Body of pancreas (tissue), 4 donors: Measurements from ENCODE around the gene UQCRC1.

Experiments
- CTCF ChIP-seq, 7 experiments: fragments of 450-650 bp in 4 of 7; fragments of 200-600 bp in 3 of 7; sonication (generic) in 3 of 7; IDR thresholded peaks; one replicate each; pipeline ENCODE4 v1.5.1; 2016 to 2019; ENCODE audit warnings: antibody characterized with exemption in 7 of 7
- POLR2A ChIP-seq, 3 donors: fragments of 450-650 bp; IDR thresholded peaks; one replicate each; pipeline ENCODE4 v1.6.1; 2016; ENCODE audit warnings: antibody characterized with exemption in 3 of 3, mild to moderate bottlenecking in 2 of 3

- no peak for TF ChIP-seq CTCF (IDR thresholded peaks at IDR 0.05)
- TF ChIP-seq POLR2A (IDR thresholded peaks at IDR 0.05): no peak
These were observed 41.9 kb downstream of the UQCRC1 start for GRCh38 chr3:48567500-48567899.
